ENCODE measurements around the gene LRR1. TPM values are rescaled to one million over a fixed set of nuclear protein-coding genes. Genes with fewer than 3 reads are reported as not detected.

LRR1 gene
- total and polyA plus RNA-seq, 2 of the 4 experiments (the other 2 are of a cell fraction), result 11.6 to 20.8 TPM

DNA sequence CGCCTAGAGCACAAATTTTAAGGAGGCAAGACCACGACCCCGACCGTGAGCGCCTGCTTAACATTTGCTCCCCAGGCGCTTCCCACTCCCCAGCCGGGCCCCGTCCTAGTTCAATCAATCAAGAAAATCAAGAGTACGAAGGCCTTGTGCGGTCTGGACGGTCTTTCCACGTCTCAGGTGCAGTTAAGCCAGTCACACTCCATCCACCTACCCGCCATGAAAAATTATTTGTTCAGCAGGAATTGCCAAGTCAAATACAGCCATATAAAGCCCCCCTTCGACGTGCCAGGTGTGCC, 603 bp upstream of the LRR1 start:
- Histone ChIP-seq H3K4me1 (ENCODE audit: control insufficient read depth, insufficient read depth, low read length) (0 out of 2 replicates have a peak, but pooled peaks cover 3% of the 10 kb centered on the region), H2BK5ac (ENCODE audit: low read depth, low read length, poor library complexity, severe bottlenecking) (peak overlapping the region; percentile 94), H2BK120ac (ENCODE audit: low read depth, low read length) (peak overlapping the region; percentile 82; the same call in 1 of the 2 replicates), H3K27me3 (ENCODE audit: control insufficient read depth, insufficient read depth, low read length) (no peaks in the 10 kb centered on the region), H4K8ac (ENCODE audit: low read depth in 2 of 2, low read length in 2 of 2) (peak overlapping the region; percentile 68 to 99), H3K27ac (ENCODE audit: insufficient read depth, low read length) (peak overlapping the region; percentile 90), H2BK20ac (ENCODE audit: low read depth, low read length) (no peak overlapping the region), H3K23ac (ENCODE audit: low read depth, low read length) (peak overlapping the region; percentile 97), H3K18ac (ENCODE audit: low read depth, low read length) (no peak overlapping the region; the same call in none of the 2 replicates), H3K9me1 (ENCODE audit: insufficient read depth, low read length) (peaks cover 4% of the 10 kb centered on the region; the same call in 1 of the 2 replicates), H4K91ac (ENCODE audit: insufficient read depth, low read depth, low read length) (peak overlapping the region; percentile 97), H4K5ac (ENCODE audit: low read depth, low read length) (peak overlapping the region; percentile 66), H3K4me3 (ENCODE audit: insufficient read depth, low read depth, low read length) (peak overlapping the region; percentile 66), H2BK15ac (ENCODE audit: low read depth, low read length) (no peak overlapping the region), H4K20me1 (ENCODE audit: insufficient read depth, low read length) (no peaks in the 10 kb centered on the region), H3K9ac (ENCODE audit: low read depth, low read length) (peak overlapping the region; percentile 82), H3K9me3 (ENCODE audit: control insufficient read depth, insufficient read depth, low read length) (no peaks in the 10 kb centered on the region), H2AFZ (replicated peaks; ENCODE audit: low read length, poor library complexity) (peak overlapping the region; percentile 98), H2AK9ac (replicated peaks; ENCODE audit: low read depth, low read length, poor library complexity) (peak overlapping the region; percentile 98), H3K4me2 (ENCODE audit: low read depth, low read length) (peak overlapping the region; percentile 92), H3K14ac (replicated peaks; ENCODE audit: low read depth, low read length) (peak overlapping the region; percentile 84), H3K36me3 (ENCODE audit: control insufficient read depth, insufficient read depth, low read length) (no peaks in the 10 kb centered on the region), H3K4ac (ENCODE audit: low read depth, low read length) (peak overlapping the region; percentile 84), H2AK5ac (ENCODE audit: low read depth, low read length) (peak overlapping the region; percentile 79), H3K79me1 (ENCODE audit: low read depth in 1 of 2, low read length in 2 of 2) (peaks cover 16 to 36% of the 10 kb centered on the region in 2 experiments), H3K56ac (ENCODE audit: extremely low read depth, insufficient read depth, low read length) (peak overlapping the region; percentile 88; the same call in 1 of the 2 replicates)
- ChIA-PET CTCF (interaction anchor here (2.0 kb wide), 1 partner anchor 11 kb away, joined by 7 read pairs; no protein-coding TSS in a partner anchor), POLR2A (ENCODE audit: unreplicated experiment) (no interaction called here)
- in situ Hi-C loops (cut with MboI; ENCODE audit: low sequenced_read_pairs), result no loop called here
- 0% methylated on average over 1 of the region's 15 CpGs; no CpG with 5 or more reads in 1 of the 2 experiments for WGBS, 2 experiments (ENCODE audit: extremely low coverage in 2 of 2, insufficient read length in 1 of 2)
- ATAC-seq (ENCODE audit: low read depth) (no peak), DNase-seq (no peak)
- dilution Hi-C loops (cut with HindIII; ENCODE audit: low sequenced_read_pairs, unreplicated experiment), result no loop called here
- intact Hi-C loops (cut with micrococcal nuclease), result no loop called here
- TF ChIP-seq RAD21 (IDR thresholded peaks at IDR 0.05; ENCODE audit: low read length), result no peak
- no peak for TF ChIP-seq NFE2L2 (IDR thresholded peaks at IDR 0.05; ENCODE audit: low read depth, low read length)
- no peak for TF ChIP-seq MXI1 (IDR thresholded peaks at IDR 0.05; ENCODE audit: borderline replicate concordance, low read depth, low read length)
- TF ChIP-seq MAZ (IDR thresholded peaks at IDR 0.05; ENCODE audit: borderline replicate concordance, low read depth, low read length), result no peak
- BruUV-seq (replicated peaks), result no TSS peak
